Measurements from ENCODE around the gene OXT.

DNA sequence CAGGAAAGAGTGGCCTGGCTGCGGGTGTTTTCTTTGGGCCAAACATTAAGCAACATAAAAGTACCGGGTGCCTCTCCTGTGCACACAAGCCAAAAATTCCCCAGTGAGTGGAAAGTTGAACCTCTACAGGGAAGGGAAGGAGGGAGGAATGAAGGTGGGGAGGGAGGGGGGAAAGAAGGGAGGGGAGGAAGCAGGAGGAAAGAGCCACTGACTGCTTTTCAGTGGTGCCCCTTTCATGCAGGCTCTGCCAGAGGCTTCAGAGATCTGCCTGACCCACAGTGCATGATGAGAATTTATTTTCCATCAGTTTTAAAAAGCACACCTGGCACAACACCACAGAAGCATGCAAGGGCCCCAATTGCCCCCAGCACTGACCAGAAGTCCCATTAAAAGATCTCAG is 40.6 kb downstream of the OXT start:
- TF ChIP-seq, protein P1, sequence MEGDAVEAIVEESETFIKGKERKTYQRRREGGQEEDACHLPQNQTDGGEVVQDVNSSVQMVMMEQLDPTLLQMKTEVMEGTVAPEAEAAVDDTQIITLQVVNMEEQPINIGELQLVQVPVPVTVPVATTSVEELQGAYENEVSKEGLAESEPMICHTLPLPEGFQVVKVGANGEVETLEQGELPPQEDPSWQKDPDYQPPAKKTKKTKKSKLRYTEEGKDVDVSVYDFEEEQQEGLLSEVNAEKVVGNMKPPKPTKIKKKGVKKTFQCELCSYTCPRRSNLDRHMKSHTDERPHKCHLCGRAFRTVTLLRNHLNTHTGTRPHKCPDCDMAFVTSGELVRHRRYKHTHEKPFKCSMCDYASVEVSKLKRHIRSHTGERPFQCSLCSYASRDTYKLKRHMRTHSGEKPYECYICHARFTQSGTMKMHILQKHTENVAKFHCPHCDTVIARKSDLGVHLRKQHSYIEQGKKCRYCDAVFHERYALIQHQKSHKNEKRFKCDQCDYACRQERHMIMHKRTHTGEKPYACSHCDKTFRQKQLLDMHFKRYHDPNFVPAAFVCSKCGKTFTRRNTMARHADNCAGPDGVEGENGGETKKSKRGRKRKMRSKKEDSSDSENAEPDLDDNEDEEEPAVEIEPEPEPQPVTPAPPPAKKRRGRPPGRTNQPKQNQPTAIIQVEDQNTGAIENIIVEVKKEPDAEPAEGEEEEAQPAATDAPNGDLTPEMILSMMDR (IDR thresholded peaks at IDR 0.05), result no peak
- no peak for TF ChIP-seq EZH2 (IDR thresholded peaks at IDR 0.05; ENCODE audit: borderline replicate concordance, insufficient read depth, low read depth, low read length, poor library complexity, severe bottlenecking)

Measured in B cell (primary cell).